Fibroblast of lung (primary cell): Measurements from ENCODE around the gene BCL2. TPM values are rescaled to one million over a fixed set of nuclear protein-coding genes. Genes with fewer than 3 reads are reported as not detected.

Experiments used
- DNase-seq, 2 donors: peaks; one replicate each; pipeline versions ENCODE4 v3.0.0 to v3.0.0-alpha.2; 2010; ENCODE audit warnings: low read depth in 2 of 2
- H2AFZ ChIP-seq: 2 replicates; pipeline ENCODE4 v1.5.1; 2012; ENCODE audit warnings: low read length, control low read depth, inconsistent platforms
- H3K27ac ChIP-seq: 2 replicates; pipeline ENCODE4 v1.5.1; 2011; ENCODE audit warnings: low read length, control low read depth; ENCODE audit not compliant: insufficient read depth
- H3K27me3 ChIP-seq: 2 replicates; pipeline ENCODE4 v1.5.1; 2011; ENCODE audit warnings: mild to moderate bottlenecking, low read length; ENCODE audit not compliant: control insufficient read depth, insufficient read depth
- H3K36me3 ChIP-seq: 2 replicates; pipeline ENCODE4 v1.5.1; 2011; ENCODE audit warnings: low read length; ENCODE audit not compliant: control insufficient read depth, insufficient read depth
- H3K4me1 ChIP-seq: 2 replicates; pipeline ENCODE4 v1.5.1; 2011; ENCODE audit warnings: low read length; ENCODE audit not compliant: control insufficient read depth, insufficient read depth; ENCODE audit errors: extremely low read depth
- H3K4me2 ChIP-seq: 2 replicates; pipeline ENCODE4 v1.5.1; 2011; ENCODE audit warnings: low read length, control low read depth; ENCODE audit not compliant: insufficient read depth; ENCODE audit errors: extremely low read depth
- H3K4me3 ChIP-seq, 4 experiments: fragments of 200-600 bp in 1 of 4; sonication (generic) in 1 of 4; replicated peaks in 1 of 4; 2 replicates each; pipeline ENCODE4 v1.5.1; 2011 to 2016; ENCODE audit warnings: low read length in 4 of 4, low read depth in 3 of 4, mild to moderate bottlenecking in 3 of 4, control low read depth in 2 of 4, inconsistent platforms in 1 of 4, mixed read lengths in 1 of 4; ENCODE audit not compliant: insufficient read depth in 1 of 4; ENCODE audit errors: control extremely low read depth in 1 of 4
- H3K79me2 ChIP-seq: 2 replicates; pipeline ENCODE4 v1.5.1; 2012; ENCODE audit warnings: mild to moderate bottlenecking, low read length, inconsistent platforms; ENCODE audit not compliant: control insufficient read depth, insufficient read depth
- H3K9ac ChIP-seq: 2 replicates; pipeline ENCODE4 v1.5.1; 2011; ENCODE audit warnings: mild to moderate bottlenecking, low read length, control low read depth; ENCODE audit not compliant: insufficient read depth
- H3K9me3 ChIP-seq: 2 replicates; pipeline ENCODE4 v1.5.1; 2012; ENCODE audit warnings: low read depth, low read length; ENCODE audit not compliant: control insufficient read depth, insufficient read depth
- H4K20me1 ChIP-seq: 2 replicates; pipeline ENCODE4 v1.5.1; 2011; ENCODE audit warnings: low read length; ENCODE audit not compliant: control insufficient read depth, insufficient read depth; ENCODE audit errors: extremely low read depth
- EZH2 ChIP-seq: IDR thresholded peaks from 2 replicates; pipeline ENCODE4 v1.5.1; 2012; ENCODE audit warnings: low read length, control low read depth, mild to moderate bottlenecking; ENCODE audit errors: missing control alignments
- polyA plus RNA-seq, 2 donors: library from polyadenylated mRNA; depleted of rRNA in 1 of 2; stranded (reverse) in 1 of 2; unstranded in 1 of 2; fragments of >200 nt; gene quantifications; 2 replicates each; pipeline ENCODE4 v1.2.1, GENCODE V29; 2011 to 2012; ENCODE audit warnings: missing spikeins in 1 of 2
- total RNA-seq: library from RNA; depleted of rRNA; stranded (reverse); fragments of >200 nt; gene quantifications from 2 replicates; pipeline ENCODE4 v1.2.1, GENCODE V29; 2014
- TF ChIP-seq, protein P1 (sequence below), 2 donors: IDR thresholded peaks in 1 of 2; conservative IDR thresholded peaks in 1 of 2; 1 replicate in 1 of 2; 2 replicates in 1 of 2; pipeline ENCODE4 v1.5.1; 2011 to 2012; ENCODE audit warnings: low read length in 2 of 2, control low read depth in 1 of 2, inconsistent platforms in 1 of 2, low read depth in 1 of 2, mild to moderate bottlenecking in 1 of 2

The BCL2 gene
- total and polyA plus RNA-seq, 2 donors (not counting 1 experiment from before 2014, with no cell fraction given) = 1.5 to 3.6 TPM

DNA sequence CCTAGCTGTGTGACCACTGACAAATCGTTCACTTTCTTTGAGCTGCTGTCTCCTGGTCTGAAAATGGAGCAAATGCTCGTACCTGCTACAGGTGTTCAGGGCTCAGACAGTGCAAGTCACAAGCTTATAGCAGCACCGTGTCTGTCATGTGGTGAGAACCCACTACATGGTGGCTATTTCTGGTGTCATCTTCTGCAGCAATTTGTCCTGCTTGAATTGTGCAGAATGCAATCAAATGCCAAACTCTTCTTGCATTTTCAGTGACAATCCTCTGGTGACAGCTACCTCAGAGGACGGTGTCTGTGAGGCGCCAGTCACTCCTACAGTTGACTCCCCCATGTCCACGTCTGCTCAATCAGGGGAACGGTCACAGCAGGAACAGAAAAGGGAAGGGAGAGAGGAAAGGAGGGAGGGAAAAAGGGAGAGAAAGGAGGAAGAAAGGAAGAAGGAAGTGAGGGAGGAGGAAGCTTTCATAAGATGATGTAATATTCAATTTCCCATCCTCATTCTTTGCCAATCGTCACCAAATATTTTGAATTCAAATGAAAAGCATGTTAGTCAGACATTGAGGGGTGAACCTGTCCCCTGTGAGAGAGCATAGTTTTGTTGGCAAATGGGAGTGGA is 122.2 kb downstream of the BCL2 start:
- no peak for DNase-seq
- Histone ChIP-seq H2AFZ (no peak overlapping the region), H3K4me3 (no peak overlapping the region), H3K27ac (no peak overlapping the region), H3K4me2 (no peak overlapping the region), H3K79me2 (no peaks in the 10 kb centered on the region), H3K9me3 (no peaks in the 10 kb centered on the region), H3K36me3 (no peaks in the 10 kb centered on the region), H4K20me1 (no peaks in the 10 kb centered on the region), H3K9ac (no peak overlapping the region), H3K4me1 (no peaks in the 10 kb centered on the region), H3K27me3 (no peaks in the 10 kb centered on the region)
- TF ChIP-seq, protein P1, sequence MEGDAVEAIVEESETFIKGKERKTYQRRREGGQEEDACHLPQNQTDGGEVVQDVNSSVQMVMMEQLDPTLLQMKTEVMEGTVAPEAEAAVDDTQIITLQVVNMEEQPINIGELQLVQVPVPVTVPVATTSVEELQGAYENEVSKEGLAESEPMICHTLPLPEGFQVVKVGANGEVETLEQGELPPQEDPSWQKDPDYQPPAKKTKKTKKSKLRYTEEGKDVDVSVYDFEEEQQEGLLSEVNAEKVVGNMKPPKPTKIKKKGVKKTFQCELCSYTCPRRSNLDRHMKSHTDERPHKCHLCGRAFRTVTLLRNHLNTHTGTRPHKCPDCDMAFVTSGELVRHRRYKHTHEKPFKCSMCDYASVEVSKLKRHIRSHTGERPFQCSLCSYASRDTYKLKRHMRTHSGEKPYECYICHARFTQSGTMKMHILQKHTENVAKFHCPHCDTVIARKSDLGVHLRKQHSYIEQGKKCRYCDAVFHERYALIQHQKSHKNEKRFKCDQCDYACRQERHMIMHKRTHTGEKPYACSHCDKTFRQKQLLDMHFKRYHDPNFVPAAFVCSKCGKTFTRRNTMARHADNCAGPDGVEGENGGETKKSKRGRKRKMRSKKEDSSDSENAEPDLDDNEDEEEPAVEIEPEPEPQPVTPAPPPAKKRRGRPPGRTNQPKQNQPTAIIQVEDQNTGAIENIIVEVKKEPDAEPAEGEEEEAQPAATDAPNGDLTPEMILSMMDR (conservative IDR thresholded peaks at IDR 0.05 in 1 of 2, IDR thresholded peaks at IDR 0.05 in 1 of 2; ENCODE audit: low read depth in 1 of 2, low read length in 2 of 2) = no peak
- no peak for TF ChIP-seq EZH2

GRCh38 chr18:63195326-63196159 is 124.0 kb downstream of the BCL2 start:
- no peak overlapping the region for H3K4me2 ChIP-seq
- no peak overlapping the region for H3K9ac ChIP-seq
- no peaks in the 10 kb centered on the region for H3K79me2 ChIP-seq
- H3K27ac ChIP-seq = no peak overlapping the region
- no peaks in the 10 kb centered on the region for H4K20me1 ChIP-seq
- no peaks in the 10 kb centered on the region for H3K27me3 ChIP-seq
- no peaks in the 10 kb centered on the region for H3K36me3 ChIP-seq
- DNase-seq = no peak
- H2AFZ ChIP-seq = no peak overlapping the region
- no peaks in the 10 kb centered on the region for H3K4me1 ChIP-seq
- no peaks in the 10 kb centered on the region for H3K9me3 ChIP-seq
- no peak overlapping the region for H3K4me3 ChIP-seq
- TF ChIP-seq, protein P1 (conservative IDR thresholded peaks at IDR 0.05 in 1 of 2, IDR thresholded peaks at IDR 0.05 in 1 of 2; ENCODE audit: low read depth in 1 of 2, low read length in 2 of 2) = no peak
- no peak for TF ChIP-seq EZH2

GRCh38 chr18:63192885-63193349 is 126.7 kb downstream of the BCL2 start:
- H3K9ac ChIP-seq = no peak overlapping the region
- no peaks in the 10 kb centered on the region for H4K20me1 ChIP-seq
- H3K9me3 ChIP-seq = no peaks in the 10 kb centered on the region
- no peaks in the 10 kb centered on the region for H3K79me2 ChIP-seq
- no peaks in the 10 kb centered on the region for H3K27me3 ChIP-seq
- no peak overlapping the region for H3K27ac ChIP-seq
- H3K36me3 ChIP-seq = no peaks in the 10 kb centered on the region
- no peak overlapping the region for H3K4me2 ChIP-seq
- H3K4me3 ChIP-seq = no peak overlapping the region
- TF ChIP-seq EZH2 = no peak
- TF ChIP-seq, protein P1 (conservative IDR thresholded peaks at IDR 0.05 in 1 of 2, IDR thresholded peaks at IDR 0.05 in 1 of 2; ENCODE audit: low read depth in 1 of 2, low read length in 2 of 2) = no peak
- no peak overlapping the region for H2AFZ ChIP-seq
- H3K4me1 ChIP-seq = no peaks in the 10 kb centered on the region
- DNase-seq = no peak
